GM19240 (cell line): ENCODE data around the gene GAGE1.
"Not testable (repeated sequence)": the region's sequence is repeated elsewhere in the genome, so short reads cannot be mapped to it uniquely, and the experiment has no call there.

Experiments used
- DNase-seq: peaks from one replicate; pipeline ENCODE4 v3.0.0; 2011; ENCODE audit warnings: low spot score; ENCODE audit not compliant: insufficient read length

GAGE1 gene

DNA sequence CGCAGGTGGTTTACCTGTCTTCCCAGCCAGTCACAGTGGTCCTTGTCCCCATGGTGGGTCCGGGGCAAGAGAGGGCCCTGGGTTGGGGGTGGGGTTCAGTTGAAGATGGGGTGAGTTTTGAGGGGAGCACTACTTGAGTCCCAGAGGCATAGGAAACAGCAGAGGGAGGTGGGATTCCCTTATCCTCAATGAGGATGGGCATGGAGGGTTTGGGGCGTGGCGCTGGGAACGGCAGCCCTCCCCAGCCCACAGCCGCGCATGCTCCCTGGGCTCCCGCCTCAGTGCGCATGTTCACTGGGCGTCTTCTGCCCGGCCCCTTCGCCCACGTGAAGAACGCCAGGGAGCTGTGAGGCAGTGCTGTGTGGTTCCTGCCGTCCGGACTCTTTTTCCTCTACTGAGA, at the start of gene GAGE1:
GAGE1 (plus strand) TSS at position 301 of the 400 bp plus-strand sequence. CDS start 1,155 bp downstream, outside the sequence.
- not testable (repeated sequence) for DNase-seq

- DNase-seq, result not testable (repeated sequence)
Observed at GRCh38 chrX:49550989-49551388, 47.8 kb upstream of the GAGE1 start, which contains the start of gene GAGE12E. TSS of gene GAGE12E (plus strand) at chrX:49551289. CDS start at chrX:49552444, 1,155 bp downstream.

GRCh38 chrX:49560542-49560941, 38.3 kb upstream of the GAGE1 start, which contains the start of gene GAGE12F:
TSS of gene GAGE12F (plus strand) at chrX:49560842. CDS start at chrX:49561997, 1,155 bp downstream.
- not testable (repeated sequence) for DNase-seq

- not testable (repeated sequence) for DNase-seq
Observed at GRCh38 chrX:49568728-49569127, 30.1 kb upstream of the GAGE1 start.

DNA sequence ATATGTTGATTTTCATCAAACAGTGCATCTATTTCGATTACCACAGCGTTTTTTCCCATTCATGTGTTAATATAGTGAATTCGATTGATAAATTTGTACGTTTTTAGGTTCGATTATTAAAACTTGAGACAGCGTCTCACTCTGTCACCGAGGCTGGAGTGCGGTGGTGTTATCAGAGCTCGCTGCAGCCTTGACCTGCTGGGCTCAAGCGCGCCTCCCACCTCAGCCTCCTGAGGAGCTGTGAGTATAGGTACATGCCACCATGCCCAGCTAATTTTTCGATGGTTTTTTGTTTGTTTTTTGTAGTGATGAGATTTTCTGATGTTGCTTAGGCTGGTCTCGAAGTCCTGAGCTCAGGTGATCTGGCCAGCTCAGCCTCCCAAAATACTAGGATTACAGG, 29.7 kb upstream of the GAGE1 start:
- not testable (repeated sequence) for DNase-seq

GRCh38 chrX:49570100-49570499, 28.7 kb upstream of the GAGE1 start, which contains the start of gene GAGE12G:
TSS of gene GAGE12G (plus strand) at chrX:49570400. CDS start at chrX:49571555, 1,155 bp downstream.
- DNase-seq, result not testable (repeated sequence)

- DNase-seq, result not testable (repeated sequence)
Observed at GRCh38 chrX:49579649-49580048, 19.2 kb upstream of the GAGE1 start, which contains the start of gene GAGE12H. TSS of gene GAGE12H (plus strand) at chrX:49579949. CDS start at chrX:49581104, 1,155 bp downstream.

GRCh38 chrX:49589196-49589595, 9.6 kb upstream of the GAGE1 start, which contains the start of gene GAGE2A:
TSS of gene GAGE2A (plus strand) at chrX:49589496. CDS start at chrX:49590651, 1,155 bp downstream.
- DNase-seq, result not testable (repeated sequence)

GRCh38 chrX:49589769-49590478, 8.9 kb upstream of the GAGE1 start:
- not testable (repeated sequence) for DNase-seq

GRCh38 chrX:49590488-49590887, 8.3 kb upstream of the GAGE1 start:
- not testable (repeated sequence) for DNase-seq

DNA sequence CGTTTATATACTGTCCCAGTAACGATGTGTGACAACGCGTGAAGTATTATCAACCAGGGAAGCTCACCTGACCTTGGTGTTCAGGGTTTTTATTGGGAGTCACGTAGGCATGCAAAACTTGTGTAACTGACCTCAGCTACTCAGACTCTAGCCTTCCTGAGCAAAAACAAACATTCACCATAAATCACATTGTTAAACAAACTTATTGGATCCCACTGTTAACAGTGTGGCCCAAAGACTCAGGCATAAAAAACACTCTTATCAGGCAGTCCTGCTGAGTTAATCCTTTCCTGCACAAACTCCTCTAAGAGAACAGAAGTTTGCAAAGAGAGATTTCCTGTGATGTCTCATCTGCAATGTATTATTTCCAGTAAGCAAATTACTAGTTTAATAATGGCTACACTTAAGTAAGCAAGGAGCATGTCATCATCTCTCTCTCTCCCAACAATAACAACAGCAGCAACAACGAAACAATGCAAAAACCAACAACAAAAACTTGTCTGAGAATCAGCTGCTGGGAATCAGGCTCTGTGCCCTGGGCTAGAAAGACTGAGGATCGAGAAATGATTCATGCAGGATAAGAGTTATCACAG, 12.0 kb downstream of the GAGE1 start:
- DNase-seq, result no peak

DNA sequence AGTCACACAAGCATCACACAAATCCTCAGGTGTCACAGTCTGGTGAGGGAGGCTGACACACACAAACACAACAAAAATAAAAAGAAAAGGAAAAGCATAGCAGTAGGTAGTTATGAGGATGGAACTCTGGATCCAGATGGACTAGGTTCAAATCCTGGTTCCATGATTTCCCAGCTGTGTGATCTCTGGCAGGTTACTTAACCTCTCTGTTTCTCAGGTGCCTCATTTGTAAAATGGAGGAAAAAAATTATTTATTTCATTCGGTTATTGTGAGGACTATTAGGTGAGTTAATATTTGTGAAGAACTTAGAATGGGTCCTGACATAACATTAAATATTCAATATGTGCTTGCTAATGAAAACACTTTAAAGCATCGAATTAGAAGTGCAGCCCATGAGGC, 19.8 kb downstream of the GAGE1 start:
- no peak for DNase-seq

DNA sequence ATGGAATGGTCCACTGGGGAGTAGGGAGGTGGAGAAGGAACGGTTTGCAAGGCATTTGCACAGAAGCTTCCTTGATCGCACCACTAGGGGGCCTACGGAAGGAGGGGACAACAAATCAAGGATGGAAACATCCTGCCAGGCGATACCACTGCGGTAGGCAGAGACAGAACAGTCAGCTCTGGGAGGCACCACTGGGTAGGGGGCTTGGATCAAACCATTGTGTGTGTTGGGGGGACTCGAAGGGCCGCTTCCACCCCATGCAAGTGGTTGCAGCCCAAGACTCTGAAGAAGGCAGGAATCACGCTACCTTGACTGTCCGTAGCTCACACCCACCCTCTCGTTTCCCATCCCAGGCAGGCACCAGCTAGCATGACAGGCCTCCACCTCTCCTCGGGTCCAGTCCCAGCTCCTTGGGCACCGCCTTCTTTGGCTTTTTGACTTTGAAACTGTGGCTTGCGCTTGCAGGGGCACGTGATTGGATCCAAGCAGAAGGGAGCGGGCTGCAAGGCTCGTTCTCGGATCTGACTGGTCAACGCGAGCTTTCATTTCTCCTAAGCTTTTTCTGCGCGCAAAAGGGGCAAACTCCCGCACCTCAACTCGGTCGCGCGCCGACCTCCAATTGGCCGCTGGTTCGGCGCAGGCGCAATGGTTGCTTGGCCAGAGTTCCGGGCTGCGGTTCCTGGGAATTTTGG, 28.4 kb downstream of the GAGE1 start:
- no peak for DNase-seq

- DNase-seq, result no peak
Observed at GRCh38 chrX:49644991-49645637, 46.3 kb downstream of the GAGE1 start.

- no peak for DNase-seq
Observed at GRCh38 chrX:49656533-49656932, 57.7 kb downstream of the GAGE1 start.
